Measurements from ENCODE around the gene FAM78A. TPM values are rescaled to one million over a fixed set of nuclear protein-coding genes. Genes with fewer than 3 reads are reported as not detected.

FAM78A gene
- total RNA-seq, 1 experiment from 2014 or later: 0.84 TPM

DNA sequence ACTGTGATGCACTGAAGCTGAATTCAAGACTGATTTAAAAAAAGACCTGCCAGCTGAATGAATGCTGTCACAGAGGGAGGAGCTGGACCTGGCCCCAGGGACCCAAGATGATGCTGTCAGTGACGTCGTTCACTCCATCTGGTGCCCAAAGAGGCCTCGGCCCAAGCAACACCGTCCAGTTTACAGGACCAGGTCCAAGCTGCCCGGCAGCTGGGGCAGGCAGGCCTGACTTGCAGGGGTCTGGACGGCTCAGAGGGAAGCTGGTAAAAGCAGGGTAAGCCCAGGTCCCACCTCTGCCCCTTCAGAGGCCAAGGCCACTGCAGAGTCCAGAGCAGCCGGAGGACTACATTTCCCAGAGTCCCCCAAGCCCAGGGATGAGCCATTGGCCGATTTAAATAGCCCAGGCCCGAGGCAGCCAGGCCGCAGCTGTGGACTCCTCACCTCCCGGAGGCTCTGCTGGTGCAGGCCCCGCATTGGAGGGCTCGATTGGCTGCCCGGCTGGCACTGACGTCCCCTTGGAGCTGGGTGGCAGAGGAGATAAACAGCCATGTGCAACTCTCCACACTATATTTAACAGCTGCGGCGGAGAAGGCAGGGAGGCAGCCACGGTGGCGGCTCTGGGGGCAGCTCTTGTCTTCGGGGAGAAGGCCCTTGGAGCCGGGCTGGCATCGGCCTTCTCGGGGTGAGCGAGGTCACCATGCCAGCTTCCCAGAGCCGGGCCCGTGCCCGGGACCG lies 13.2 kb upstream of the FAM78A start, which contains the start of gene PLPP7:
TSS of gene PLPP7 (plus strand) at position 423 of the 735 bp plus-strand sequence. CDS start at position 698, 275 bp downstream.
- Histone ChIP-seq H3K27ac (ENCODE audit: low read depth, low read length, poor library complexity, severe bottlenecking) (no peak within 1 kb of the TSS), H3K4me1 (ENCODE audit: insufficient read depth, low read length, poor library complexity, severe bottlenecking) (no peaks in the 10 kb centered on the region), H3K36me3 (ENCODE audit: insufficient read depth, low read length, poor library complexity, severe bottlenecking) (no peaks in the 10 kb centered on the region), H3K4me3 (ENCODE audit: low read depth, low read length, poor library complexity, severe bottlenecking) (no peak within 1 kb of the TSS), H3K27me3 (replicated peaks; ENCODE audit: insufficient read depth, low read depth, low read length, poor library complexity) (no peaks in the 10 kb centered on the region), H3K9me3 (ENCODE audit: low read depth, low read length, poor library complexity, severe bottlenecking) (no peaks in the 10 kb centered on the region)
- ChIA-PET POLR2A (ENCODE audit: low non-redundant PET) (no interaction called here), CTCF (interaction anchor here (0.6 kb wide), 1 partner anchor 584 kb away, joined by 4 read pairs; no protein-coding TSS in a partner anchor)
- no peak for DNase-seq (ENCODE audit: low spot score)
- no peak for TF ChIP-seq CTCF (conservative IDR thresholded peaks at IDR 0.05; ENCODE audit: low read depth, low read length)
- TF ChIP-seq EZH2 (IDR thresholded peaks at IDR 0.05; ENCODE audit: borderline replicate concordance, low read depth, low read length, poor library complexity, severe bottlenecking): no peak
- intact Hi-C loops (cut with micrococcal nuclease; ENCODE audit: unreplicated experiment): no loop called here
- BruUV-seq (replicated peaks): no TSS peak

GRCh38 chr9:131288217-131288616 lies 11.9 kb upstream of the FAM78A start:
- H3K27ac ChIP-seq (ENCODE audit: low read depth, low read length, poor library complexity, severe bottlenecking): no peak overlapping the region
- CTCF ChIA-PET: no interaction called here

DNA sequence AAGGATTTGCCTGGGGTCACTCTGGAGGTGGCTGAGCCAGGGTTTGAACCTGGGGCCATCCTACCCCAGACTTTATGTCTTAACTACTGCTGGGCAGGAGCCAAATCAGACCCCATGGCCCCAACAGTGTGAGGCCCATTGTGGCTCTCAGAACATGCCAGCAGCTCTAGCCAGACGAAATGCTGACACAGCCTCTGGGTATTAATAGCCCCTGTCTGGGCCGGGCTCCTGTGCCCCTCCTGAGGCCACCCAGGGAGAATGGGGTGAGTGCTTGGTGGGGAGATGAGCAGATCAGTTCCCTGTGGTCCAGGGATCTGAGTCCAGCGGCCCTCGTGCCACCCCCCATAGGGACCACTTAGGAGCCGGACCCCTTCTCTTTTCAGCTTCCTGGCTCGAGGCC lies 11.0 kb upstream of the FAM78A start:
- H3K36me3 ChIP-seq (ENCODE audit: insufficient read depth, low read length, poor library complexity, severe bottlenecking): no peaks in the 10 kb centered on the region
- intact Hi-C loops (cut with micrococcal nuclease; ENCODE audit: unreplicated experiment): no loop called here
- TF ChIP-seq EZH2 (IDR thresholded peaks at IDR 0.05; ENCODE audit: borderline replicate concordance, low read depth, low read length, poor library complexity, severe bottlenecking) (no peak), CTCF (conservative IDR thresholded peaks at IDR 0.05; ENCODE audit: low read depth, low read length) (no peak)
- CTCF ChIA-PET: no interaction called here
- POLR2A ChIA-PET (ENCODE audit: low non-redundant PET): no interaction called here
- DNase-seq (ENCODE audit: low spot score): no peak
- H3K27me3 ChIP-seq (replicated peaks; ENCODE audit: insufficient read depth, low read depth, low read length, poor library complexity): peaks cover 10% of the 10 kb centered on the region
- no TSS peak for BruUV-seq (replicated peaks)
- no peaks in the 10 kb centered on the region for H3K4me1 ChIP-seq (ENCODE audit: insufficient read depth, low read length, poor library complexity, severe bottlenecking)
- no peaks in the 10 kb centered on the region for H3K9me3 ChIP-seq (ENCODE audit: low read depth, low read length, poor library complexity, severe bottlenecking)
- H3K27ac ChIP-seq (ENCODE audit: low read depth, low read length, poor library complexity, severe bottlenecking): no peak overlapping the region
- H3K4me3 ChIP-seq (ENCODE audit: low read depth, low read length, poor library complexity, severe bottlenecking): no peak overlapping the region

More at GRCh38 chr9:131288217-131288616, 11.9 kb upstream of the FAM78A start:
- DNase-seq (ENCODE audit: low spot score): no peak
- Histone ChIP-seq H3K36me3 (ENCODE audit: insufficient read depth, low read length, poor library complexity, severe bottlenecking) (no peaks in the 10 kb centered on the region), H3K4me3 (ENCODE audit: low read depth, low read length, poor library complexity, severe bottlenecking) (no peak overlapping the region), H3K9me3 (ENCODE audit: low read depth, low read length, poor library complexity, severe bottlenecking) (no peaks in the 10 kb centered on the region), H3K4me1 (ENCODE audit: insufficient read depth, low read length, poor library complexity, severe bottlenecking) (no peaks in the 10 kb centered on the region), H3K27me3 (replicated peaks; ENCODE audit: insufficient read depth, low read depth, low read length, poor library complexity) (peaks cover 2% of the 10 kb centered on the region)
- POLR2A ChIA-PET (ENCODE audit: low non-redundant PET): no interaction called here
- no peak for TF ChIP-seq EZH2 (IDR thresholded peaks at IDR 0.05; ENCODE audit: borderline replicate concordance, low read depth, low read length, poor library complexity, severe bottlenecking)
- TF ChIP-seq CTCF (conservative IDR thresholded peaks at IDR 0.05; ENCODE audit: low read depth, low read length): no peak
- no TSS peak for BruUV-seq (replicated peaks)
- intact Hi-C loops (cut with micrococcal nuclease; ENCODE audit: unreplicated experiment): no loop called here

All from A673 (cell line).